ENCODE measurements around the gene DYNLT2.

DYNLT2 gene

GRCh38 chr6:169726049-169726400 lies 25.3 kb downstream of the DYNLT2 start:
- DNase-seq (ENCODE audit: low read depth), result no peak
- TF ChIP-seq CTCF (IDR thresholded peaks at IDR 0.05; ENCODE audit: low read depth, low read length, missing control alignments), result no peak
- H3K4me3 ChIP-seq (ENCODE audit: low read depth, low read length), result no peak overlapping the region
- in situ Hi-C loops (cut with HindIII; ENCODE audit: low sequenced_read_pairs), result no loop called here

DNA sequence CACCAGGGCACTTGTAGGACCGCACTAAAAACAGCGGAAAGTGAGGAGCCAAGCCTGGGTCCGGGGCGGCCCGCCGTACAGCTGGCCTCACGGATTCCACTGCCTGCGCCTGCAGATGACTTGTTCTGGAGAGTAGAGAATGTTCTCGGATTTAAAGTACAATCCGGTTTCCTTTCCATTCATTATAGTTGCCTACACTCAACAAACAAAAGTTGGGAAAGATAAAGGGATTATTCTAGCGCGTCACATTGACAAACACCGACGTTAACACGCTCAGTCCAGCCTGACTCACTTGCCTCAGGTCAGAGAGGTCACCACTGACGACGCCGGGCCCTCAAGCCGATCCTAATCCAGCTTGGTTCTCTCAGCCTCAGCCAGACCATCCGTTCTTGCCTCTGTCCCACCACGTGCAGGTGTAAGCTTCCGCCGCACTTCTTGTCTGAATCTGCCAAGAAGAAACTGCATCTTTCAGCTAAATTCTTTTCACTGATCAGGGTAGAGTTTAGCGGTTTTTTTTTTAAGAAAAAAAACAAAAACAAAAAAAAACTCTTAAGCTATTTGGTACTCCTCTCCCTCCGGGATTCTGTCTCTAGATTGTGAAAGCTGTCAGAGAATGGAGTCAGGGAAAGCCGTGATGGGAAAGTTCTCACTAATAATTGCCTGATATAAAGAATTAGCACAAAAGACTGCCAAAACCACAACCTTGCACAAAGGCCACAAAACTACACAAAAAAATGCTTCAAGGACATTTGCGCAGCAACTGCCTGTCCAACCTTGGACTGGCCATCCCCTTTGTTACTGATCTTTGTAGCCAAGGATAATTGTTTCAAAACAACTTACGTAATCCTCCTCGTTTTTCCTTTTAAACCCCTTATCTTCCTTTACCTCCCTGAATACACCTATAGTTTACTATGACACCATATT lies 26.0 kb downstream of the DYNLT2 start:
- H3K4me3 ChIP-seq (ENCODE audit: low read depth, low read length), result peak overlapping the region; percentile 52
- no peak for DNase-seq (ENCODE audit: low read depth)
- TF ChIP-seq CTCF (IDR thresholded peaks at IDR 0.05; ENCODE audit: low read depth, low read length, missing control alignments), result no peak
- in situ Hi-C loops (cut with HindIII; ENCODE audit: low sequenced_read_pairs), result no loop called here

DNA sequence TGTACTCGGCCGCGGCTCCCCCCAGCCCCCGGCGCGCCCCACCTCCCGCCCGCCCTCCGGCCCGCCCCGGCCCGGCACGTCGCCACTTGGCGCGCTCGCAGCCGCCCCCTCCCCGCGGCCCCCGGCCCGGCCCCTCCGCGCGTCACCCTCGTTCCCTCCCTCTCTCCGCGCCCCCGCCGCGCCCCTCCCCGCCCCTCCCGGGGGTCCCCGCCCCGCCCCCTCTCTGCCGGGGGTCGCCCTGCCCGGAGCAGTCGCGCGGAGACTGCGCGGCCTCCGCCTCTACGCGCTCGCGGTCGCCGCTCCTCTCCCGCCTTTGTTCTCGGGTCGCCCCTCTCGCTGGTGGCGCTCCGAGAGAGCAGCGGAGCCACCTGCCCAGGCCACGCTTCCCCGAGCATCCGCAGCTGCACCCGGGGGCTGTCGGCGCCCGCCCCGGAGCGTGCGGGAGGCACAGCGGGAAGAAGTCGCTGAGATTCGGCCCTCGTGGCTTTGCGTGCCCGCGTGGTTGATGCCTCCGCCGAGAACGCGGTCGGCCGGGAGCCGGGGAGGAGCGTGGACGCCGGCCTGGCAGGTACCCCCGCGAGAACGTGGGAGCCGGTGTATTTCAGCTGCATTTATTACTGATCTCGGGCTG lies 26.8 kb downstream of the DYNLT2 start, which contains the start of gene PHF10:
PHF10 (minus strand) TSS at position 7 of the 631 bp plus-strand sequence. CDS start 569 bp downstream, outside the sequence.
- in situ Hi-C loops (cut with HindIII; ENCODE audit: low sequenced_read_pairs), result no loop called here
- TF ChIP-seq CTCF (IDR thresholded peaks at IDR 0.05; ENCODE audit: low read depth, low read length, missing control alignments), result no peak
- no peak for DNase-seq (ENCODE audit: low read depth)
- peak within 1 kb of the TSS; percentile 72 for H3K4me3 ChIP-seq (ENCODE audit: low read depth, low read length)

- DNase-seq (ENCODE audit: low read depth), result no peak
- H3K4me3 ChIP-seq (ENCODE audit: low read depth, low read length), result peak overlapping the region; percentile 27
- in situ Hi-C loops (cut with HindIII; ENCODE audit: low sequenced_read_pairs), result no loop called here
- TF ChIP-seq CTCF (IDR thresholded peaks at IDR 0.05; ENCODE audit: low read depth, low read length, missing control alignments), result no peak
Measured at GRCh38 chr6:169723991-169724493, 27.3 kb downstream of the DYNLT2 start.

GRCh38 chr6:169723200-169723909 lies 28.0 kb downstream of the DYNLT2 start:
- in situ Hi-C loops (cut with HindIII; ENCODE audit: low sequenced_read_pairs), result no loop called here

More at GRCh38 chr6:169723200-169723909, 28.0 kb downstream of the DYNLT2 start:
- H3K4me3 ChIP-seq (ENCODE audit: low read depth, low read length), result peak overlapping the region; percentile 72
- TF ChIP-seq CTCF (IDR thresholded peaks at IDR 0.05; ENCODE audit: low read depth, low read length, missing control alignments), result no peak
- DNase-seq (ENCODE audit: low read depth), result no peak

Measured in astrocyte of the cerebellum (primary cell).